DOHH2 (cell line): ENCODE measurements around the gene RPS15A.
"Not testable (repeated sequence)": the region's sequence is repeated elsewhere in the genome, so short reads cannot be mapped to it uniquely, and the experiment has no call there.

Experiments used
- CTCF ChIP-seq: fragments of 200-600 bp; sonication (generic); IDR thresholded peaks from one replicate; pipeline ENCODE4 v1.5.1; 2014; ENCODE audit warnings: antibody characterized with exemption, mild to moderate bottlenecking, low read depth, low read length; ENCODE audit not compliant: poor library complexity, severe bottlenecking
- EZH2phosphoT487 ChIP-seq: fragments of 200-600 bp; sonication (generic); IDR thresholded peaks from 2 replicates; pipeline ENCODE4 v1.6.1; 2017; ENCODE audit warnings: borderline replicate concordance, mild to moderate bottlenecking, antibody characterized with exemption, low read length, moderate library complexity, mixed read lengths

DNA sequence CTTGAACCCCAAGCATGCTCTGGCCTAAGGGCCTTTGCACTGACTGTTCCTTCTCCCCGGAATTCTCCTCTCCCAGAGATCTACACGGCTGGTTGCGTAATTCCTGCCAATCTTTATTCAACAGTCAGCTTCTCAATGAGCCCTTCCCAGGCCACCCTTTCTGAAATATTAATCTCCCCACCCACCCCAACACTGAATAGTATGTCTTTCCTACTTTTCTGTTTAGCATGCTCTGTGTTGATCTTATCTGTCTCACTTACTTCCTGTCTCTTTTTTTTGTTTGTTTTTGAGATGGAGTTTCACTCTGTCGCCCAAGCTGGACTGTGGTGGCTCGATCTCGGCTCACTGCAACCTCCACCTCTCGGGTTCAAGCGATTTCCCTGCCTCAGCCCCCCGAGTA lies 33.5 kb downstream of the RPS15A start:
- not testable (repeated sequence) for TF ChIP-seq CTCF, EZH2phosphoT487
